HS-5 (cell line): ENCODE results near the gene GRIN3A.
A peak's percentile ranks its signal among the peaks of the same experiment; 100 is the strongest.
"Not testable (repeated sequence)": the region's sequence is repeated elsewhere in the genome, so short reads cannot be mapped to it uniquely, and the experiment has no call there.

Experiments used
- DNase-seq: peaks from one replicate; pipeline ENCODE4 v3.0.0-alpha.2; 2012; ENCODE audit warnings: low read depth

The GRIN3A gene

GRCh38 chr9:101578378-101578777 lies 160.1 kb downstream of the GRIN3A start:
- DNase-seq: no peak

GRCh38 chr9:101574731-101575333 lies 163.6 kb downstream of the GRIN3A start:
- no peak for DNase-seq

GRCh38 chr9:101572316-101572715 lies 166.1 kb downstream of the GRIN3A start:
- DNase-seq: no peak

- DNase-seq: no peak
Measured at GRCh38 chr9:101571114-101571513, 167.3 kb downstream of the GRIN3A start.

GRCh38 chr9:101569741-101570501 lies 168.5 kb downstream of the GRIN3A start:
- DNase-seq: no peak

GRCh38 chr9:101567725-101568350 lies 170.6 kb downstream of the GRIN3A start:
- no peak for DNase-seq

GRCh38 chr9:101566904-101567724 lies 171.3 kb downstream of the GRIN3A start:
- no peak for DNase-seq

- no peak for DNase-seq
Measured at GRCh38 chr9:101564252-101564651, 174.2 kb downstream of the GRIN3A start.

GRCh38 chr9:101562966-101563365 lies 175.5 kb downstream of the GRIN3A start:
- no peak for DNase-seq

GRCh38 chr9:101561740-101562139 lies 176.7 kb downstream of the GRIN3A start:
- DNase-seq: no peak

GRCh38 chr9:101549472-101550098 lies 188.9 kb downstream of the GRIN3A start:
- DNase-seq: not testable (repeated sequence)

GRCh38 chr9:101543098-101543735 lies 195.2 kb downstream of the GRIN3A start:
- no peak for DNase-seq

GRCh38 chr9:101540069-101540468 lies 198.4 kb downstream of the GRIN3A start:
- DNase-seq: no peak

GRCh38 chr9:101536938-101537337 lies 201.5 kb downstream of the GRIN3A start:
- DNase-seq: no peak

GRCh38 chr9:101536351-101536750 lies 202.1 kb downstream of the GRIN3A start:
- no peak for DNase-seq

- DNase-seq: peak; percentile 99
Measured at GRCh38 chr9:101533334-101534204, 204.9 kb downstream of the GRIN3A start, which contains the start of gene RNF20. Gene RNF20 (plus strand): TSS chr9:101533853. CDS start chr9:101535424, 1,571 bp downstream.

GRCh38 chr9:101530076-101530711 lies 208.3 kb downstream of the GRIN3A start:
- no peak for DNase-seq

- no peak for DNase-seq
Measured at GRCh38 chr9:101528015-101528414, 210.4 kb downstream of the GRIN3A start.

GRCh38 chr9:101527066-101527465 lies 211.4 kb downstream of the GRIN3A start:
- DNase-seq: no peak

- DNase-seq: no peak
Measured at GRCh38 chr9:101524371-101524770, 214.1 kb downstream of the GRIN3A start.
